A549 (cell line): Measurements from ENCODE around the gene ZNF77.
"Not testable (repeated sequence)": the region's sequence is repeated elsewhere in the genome, so short reads cannot be mapped to it uniquely, and the experiment has no call there.

Source experiments
- CEBPB ChIP-seq, 2 experiments: fragments of >200 bp in 1 of 2; sonication (Bioruptor Twin) in 1 of 2; formaldehyde crosslinking in 1 of 2; IDR thresholded peaks; 2 replicates each; pipeline ENCODE4 v1.6.1; 2012 to 2016
- CTCF ChIP-seq: fragments of >200 bp; sonication (Bioruptor Twin); formaldehyde crosslinking; IDR thresholded peaks from 3 replicates; pipeline ENCODE4 v1.5.1; 2016
- EP300 ChIP-seq, 2 experiments: fragments of >200 bp; sonication (Bioruptor Twin); formaldehyde crosslinking; IDR thresholded peaks; 2 replicates in 1 of 2; 3 replicates in 1 of 2; pipeline ENCODE4 v1.6.1; 2016 to 2017
- POLR2A ChIP-seq: IDR thresholded peaks from 2 replicates; pipeline ENCODE4 v1.6.1; 2012; ENCODE audit warnings: mild to moderate bottlenecking, low read length
- REST ChIP-seq: fragments of 200-600 bp; sonication (generic); IDR thresholded peaks from 2 replicates; pipeline ENCODE4 v1.6.1; 2016; ENCODE audit warnings: antibody characterized with exemption, mild to moderate bottlenecking, moderate library complexity
- RNF2 ChIP-seq: fragments of 200-600 bp; sonication (generic); IDR thresholded peaks from 2 replicates; pipeline ENCODE4 v1.6.1; 2016; ENCODE audit warnings: low read depth, mild to moderate bottlenecking, antibody characterized with exemption, moderate library complexity, borderline replicate concordance

GRCh38 chr19:2963631-2964030 lies 18.9 kb upstream of the ZNF77 start:
- not testable (repeated sequence) for TF ChIP-seq CEBPB (IDR thresholded peaks at IDR 0.05); CTCF; RNF2; REST; EP300 (IDR thresholded peaks at IDR 0.05); POLR2A
